Body of pancreas (tissue), 4 donors: Measurements from ENCODE around the gene KRTAP10-5.

Experiments
- POLR2A ChIP-seq, 3 donors: fragments of 450-650 bp; IDR thresholded peaks; one replicate each; pipeline ENCODE4 v1.6.1; 2016; ENCODE audit warnings: antibody characterized with exemption in 3 of 3, mild to moderate bottlenecking in 2 of 3
- TF ChIP-seq, protein P1 (sequence below), 7 experiments: fragments of 450-650 bp in 4 of 7; fragments of 200-600 bp in 3 of 7; sonication (generic) in 3 of 7; IDR thresholded peaks; one replicate each; pipeline ENCODE4 v1.5.1; 2016 to 2019; ENCODE audit warnings: antibody characterized with exemption in 7 of 7

DNA sequence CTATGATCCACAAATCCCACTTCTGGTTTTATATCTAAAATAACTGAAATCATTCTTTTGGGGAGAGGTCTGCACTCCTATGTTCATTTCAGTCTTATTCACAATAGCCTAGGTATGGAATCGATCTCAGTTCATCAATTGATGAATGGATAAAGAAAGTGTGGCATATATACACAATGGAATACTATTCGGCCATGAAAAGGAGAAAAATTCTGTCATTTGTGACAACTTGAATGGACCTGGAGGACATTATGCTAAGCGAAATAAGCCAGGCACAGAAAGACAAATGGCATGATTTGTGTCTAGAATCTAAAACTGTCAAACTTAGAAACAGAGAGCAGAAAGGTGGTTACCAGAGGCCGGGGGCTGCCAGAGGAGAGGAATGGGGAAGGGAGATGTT is 26.1 kb upstream of the KRTAP10-5 start:
- TF ChIP-seq, protein P1, sequence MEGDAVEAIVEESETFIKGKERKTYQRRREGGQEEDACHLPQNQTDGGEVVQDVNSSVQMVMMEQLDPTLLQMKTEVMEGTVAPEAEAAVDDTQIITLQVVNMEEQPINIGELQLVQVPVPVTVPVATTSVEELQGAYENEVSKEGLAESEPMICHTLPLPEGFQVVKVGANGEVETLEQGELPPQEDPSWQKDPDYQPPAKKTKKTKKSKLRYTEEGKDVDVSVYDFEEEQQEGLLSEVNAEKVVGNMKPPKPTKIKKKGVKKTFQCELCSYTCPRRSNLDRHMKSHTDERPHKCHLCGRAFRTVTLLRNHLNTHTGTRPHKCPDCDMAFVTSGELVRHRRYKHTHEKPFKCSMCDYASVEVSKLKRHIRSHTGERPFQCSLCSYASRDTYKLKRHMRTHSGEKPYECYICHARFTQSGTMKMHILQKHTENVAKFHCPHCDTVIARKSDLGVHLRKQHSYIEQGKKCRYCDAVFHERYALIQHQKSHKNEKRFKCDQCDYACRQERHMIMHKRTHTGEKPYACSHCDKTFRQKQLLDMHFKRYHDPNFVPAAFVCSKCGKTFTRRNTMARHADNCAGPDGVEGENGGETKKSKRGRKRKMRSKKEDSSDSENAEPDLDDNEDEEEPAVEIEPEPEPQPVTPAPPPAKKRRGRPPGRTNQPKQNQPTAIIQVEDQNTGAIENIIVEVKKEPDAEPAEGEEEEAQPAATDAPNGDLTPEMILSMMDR (IDR thresholded peaks at IDR 0.05): no peak
- no peak for TF ChIP-seq POLR2A (IDR thresholded peaks at IDR 0.05)
